OCI-M1 (cell line): Measurements from ENCODE around the gene WSB2.
A peak's percentile ranks its signal among the peaks of the same experiment; 100 is the strongest.

Experiments
- DNase-seq: peaks from one replicate; lab custom pipeline; 2025; lab: John Stamatoyannopoulos, UW

Gene WSB2

DNA sequence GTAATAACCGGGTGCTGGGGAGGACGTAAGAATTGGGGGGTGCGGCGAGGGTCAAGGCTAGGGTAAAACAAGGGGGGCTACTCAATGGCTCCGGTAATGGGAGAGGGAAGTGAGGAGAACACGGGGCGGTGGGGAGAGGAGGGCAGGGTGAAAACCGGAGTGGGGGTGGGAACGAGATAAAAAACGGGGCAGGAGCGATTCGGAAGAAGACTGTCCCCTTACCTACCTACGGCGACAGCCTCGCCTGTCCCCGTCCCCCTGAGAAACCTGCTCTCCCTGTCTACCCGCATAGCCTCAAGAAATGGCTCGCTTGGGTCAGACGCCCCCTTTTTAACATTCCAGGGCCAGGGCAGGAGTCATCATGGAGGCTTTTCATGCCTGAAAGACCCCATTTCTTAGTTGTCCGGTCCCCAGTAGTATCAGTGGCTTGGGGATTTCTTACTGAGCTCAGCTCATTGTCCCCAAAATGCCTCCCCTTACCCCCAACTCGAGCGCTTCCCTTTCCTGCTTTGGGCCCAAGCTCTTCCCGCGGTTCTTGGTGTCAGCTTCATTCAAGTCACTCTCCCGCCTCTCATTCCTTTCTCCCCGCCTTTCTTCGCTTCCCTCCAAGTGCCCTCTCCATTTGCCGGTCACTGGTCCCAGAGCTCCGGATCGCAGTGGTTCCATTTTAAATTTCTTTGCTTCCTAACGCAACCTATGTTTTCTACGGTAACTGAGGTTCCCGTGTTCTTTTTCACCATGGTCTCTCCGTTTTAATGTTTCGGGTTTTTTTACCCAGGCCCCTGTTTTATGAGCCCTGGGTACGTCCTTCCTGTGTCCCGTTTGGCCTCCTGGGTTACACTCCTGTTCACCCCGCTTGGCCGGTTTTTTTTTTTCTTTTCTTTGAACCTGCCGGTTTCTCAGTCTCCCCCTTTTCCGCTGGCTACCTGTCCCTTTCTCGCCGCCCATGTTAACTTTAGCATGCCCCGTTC lies 1.2 kb upstream of the WSB2 start:
- DNase-seq = peak; percentile 60

DNA sequence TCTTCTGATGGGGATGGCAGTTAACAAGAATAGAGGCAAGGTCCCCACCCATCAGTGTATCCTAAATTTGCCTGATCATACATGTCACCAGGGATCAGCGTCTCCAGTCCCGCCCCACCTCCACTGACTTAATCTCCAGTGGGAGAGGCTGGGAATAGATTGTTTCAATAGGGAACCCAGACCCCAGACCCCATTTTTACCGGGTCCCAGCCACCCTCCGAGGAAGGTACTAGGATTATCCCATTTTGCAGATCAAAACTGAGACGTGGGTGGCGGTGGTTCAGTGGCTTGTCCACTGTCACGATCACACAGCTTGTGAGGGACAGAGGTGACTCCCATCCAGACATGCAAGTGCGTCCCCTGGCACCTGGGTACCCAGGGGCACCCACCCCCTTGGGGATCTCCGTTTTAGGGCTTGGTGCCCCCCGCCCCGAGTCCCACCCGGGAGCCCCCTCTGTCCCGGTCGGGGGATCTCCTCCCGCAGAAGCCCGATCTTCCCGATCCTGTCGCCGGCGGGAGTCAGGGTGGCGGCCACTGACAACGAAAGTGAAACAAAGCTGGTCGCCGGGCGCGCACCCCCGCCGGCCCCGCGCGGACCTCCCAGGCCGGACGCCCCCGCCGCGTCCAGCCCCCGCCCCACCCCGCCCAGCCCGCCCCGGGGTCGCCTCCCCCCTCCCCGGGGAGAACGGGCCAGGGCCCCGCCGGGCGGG lies 523 bp downstream of the WSB2 start:
- DNase-seq = peak; percentile 63

DNA sequence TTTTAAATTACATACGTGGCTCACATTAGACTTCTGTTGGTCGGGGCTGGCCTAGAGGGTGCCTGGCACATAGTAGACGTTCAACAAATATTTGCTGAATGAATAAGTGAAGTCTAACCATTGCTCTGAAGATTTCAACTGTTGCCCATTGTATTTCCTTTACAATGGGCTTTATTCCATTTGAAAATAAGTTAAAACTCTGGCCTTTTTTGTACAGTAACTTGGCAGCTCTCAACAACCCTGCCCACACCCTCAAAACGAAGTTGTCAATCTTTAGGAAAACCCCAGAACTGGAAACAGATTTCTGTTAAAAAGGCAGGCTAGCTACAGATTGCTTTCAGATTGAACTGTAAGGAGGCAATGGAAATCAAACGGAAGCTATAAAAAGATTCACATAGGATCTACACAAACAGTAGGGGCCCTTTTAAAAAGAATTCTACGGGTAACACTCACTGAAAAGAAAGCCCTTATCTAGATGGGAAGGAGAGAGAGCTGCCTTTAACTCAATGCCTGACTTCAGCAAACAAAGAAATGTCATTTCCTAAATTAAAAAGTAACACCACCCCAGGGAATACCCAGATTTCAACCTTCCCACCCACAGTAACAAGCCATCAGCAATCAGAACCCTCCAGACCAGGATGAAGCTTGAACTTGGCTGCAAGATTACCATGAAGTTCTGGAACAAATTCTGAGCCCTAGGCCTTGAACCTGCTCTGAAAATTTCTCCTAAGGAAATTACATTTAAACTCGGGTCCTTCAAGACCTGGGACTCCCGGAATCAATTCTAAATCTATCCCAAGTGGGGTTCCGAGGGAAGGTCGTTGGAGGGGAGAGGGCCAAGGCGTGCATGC lies 1.4 kb downstream of the WSB2 start:
- DNase-seq = peak; percentile 45

DNA sequence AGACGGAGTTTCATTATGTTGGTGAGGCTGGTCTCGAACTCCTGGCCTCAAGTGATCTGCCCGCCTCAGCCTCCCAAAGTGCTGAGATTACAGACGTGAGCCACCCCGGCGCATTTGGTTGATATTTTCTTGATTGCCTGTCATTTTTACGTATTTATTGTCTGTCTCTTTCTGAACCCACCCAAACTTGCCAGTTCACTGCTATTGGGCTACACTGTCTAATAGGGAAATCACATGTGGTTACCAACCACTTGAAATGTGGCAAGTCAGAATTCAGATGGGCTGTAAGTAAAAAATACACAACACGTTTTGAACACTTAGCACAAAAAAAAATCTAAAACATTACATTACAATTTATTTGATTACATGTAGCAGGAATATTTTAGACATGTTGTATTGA lies 2.1 kb downstream of the WSB2 start:
- no peak for DNase-seq

DNA sequence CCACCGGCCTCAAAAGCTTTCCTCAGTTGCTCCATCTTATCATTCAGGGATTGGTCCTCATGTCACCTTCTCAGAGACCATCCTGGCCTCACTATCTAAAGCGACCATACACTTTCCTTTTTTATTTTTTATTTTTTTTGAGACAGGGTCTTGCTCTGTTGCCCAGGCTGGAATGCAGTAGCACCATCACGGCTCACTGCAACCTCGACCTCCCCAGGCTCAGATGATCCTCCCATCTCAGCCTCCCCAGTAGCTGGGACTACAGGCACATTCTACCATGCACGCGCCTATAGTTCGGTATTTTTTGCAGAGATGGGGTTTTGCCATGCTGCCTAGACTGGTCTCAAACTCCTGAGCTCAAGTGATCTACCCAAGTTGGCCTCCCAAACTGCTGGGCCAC lies 2.8 kb downstream of the WSB2 start:
- no peak for DNase-seq

DNA sequence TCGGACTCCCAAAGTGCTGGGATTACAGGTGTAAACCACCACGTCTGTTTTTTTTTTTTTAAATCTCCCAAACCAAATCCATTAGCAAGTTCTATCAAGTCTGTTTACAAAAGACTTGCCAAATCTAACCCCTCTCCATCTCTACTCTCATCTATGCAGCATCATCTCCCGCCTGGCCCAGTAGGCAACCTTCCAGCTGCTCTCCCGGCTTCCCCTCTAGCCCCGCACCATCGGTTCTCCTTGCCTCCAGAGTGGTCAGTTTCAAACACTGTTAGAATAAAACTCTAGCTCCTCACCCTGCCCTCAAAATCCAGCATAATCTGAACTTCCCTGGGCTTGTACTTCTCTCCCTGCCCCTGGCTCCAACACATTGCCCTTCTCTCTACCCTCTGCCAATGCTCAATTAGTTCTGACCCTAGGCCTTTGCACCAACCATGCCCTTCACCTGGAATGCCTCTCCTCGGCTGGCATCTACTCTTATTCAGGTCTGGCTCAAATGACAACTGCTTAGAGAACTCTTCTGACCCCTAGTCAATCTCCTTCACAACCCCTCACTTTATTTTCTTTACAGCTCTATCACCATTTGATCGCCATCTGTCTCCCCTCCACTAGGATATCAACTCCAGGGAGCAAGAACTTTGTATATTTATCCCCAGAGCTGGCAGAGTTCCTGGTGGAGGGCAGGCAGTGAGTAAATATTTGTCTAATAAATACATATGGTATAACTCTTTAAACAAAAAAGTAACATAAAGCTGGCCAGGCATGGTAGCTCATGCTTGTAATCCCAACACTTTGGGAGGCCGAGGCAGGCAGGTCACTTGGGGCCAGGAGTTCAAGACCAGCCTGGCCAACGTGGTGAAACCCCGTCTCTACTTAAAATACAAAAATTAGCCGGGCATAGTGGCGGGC lies 4.9 kb downstream of the WSB2 start:
- no peak for DNase-seq

DNA sequence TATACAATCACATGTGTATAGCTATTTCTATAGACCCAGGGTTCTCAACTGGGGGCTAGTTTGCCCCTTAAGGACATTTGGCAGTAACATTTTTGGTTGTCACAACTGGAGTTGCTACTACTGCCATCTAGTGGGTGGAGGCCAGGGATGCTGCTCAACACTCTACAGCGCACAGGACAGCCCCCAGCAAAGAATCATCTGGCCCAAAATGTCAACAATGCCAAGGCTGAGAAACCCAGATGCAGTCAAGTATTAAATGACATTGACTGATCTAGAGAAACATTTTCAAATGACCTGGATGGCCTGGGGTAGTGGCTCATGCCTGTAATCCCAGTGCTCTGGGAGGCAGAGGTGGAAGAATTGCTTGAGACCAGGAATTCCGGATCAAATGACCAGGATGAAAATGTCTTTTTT lies 5.8 kb downstream of the WSB2 start:
- peak; percentile 89 for DNase-seq

DNA sequence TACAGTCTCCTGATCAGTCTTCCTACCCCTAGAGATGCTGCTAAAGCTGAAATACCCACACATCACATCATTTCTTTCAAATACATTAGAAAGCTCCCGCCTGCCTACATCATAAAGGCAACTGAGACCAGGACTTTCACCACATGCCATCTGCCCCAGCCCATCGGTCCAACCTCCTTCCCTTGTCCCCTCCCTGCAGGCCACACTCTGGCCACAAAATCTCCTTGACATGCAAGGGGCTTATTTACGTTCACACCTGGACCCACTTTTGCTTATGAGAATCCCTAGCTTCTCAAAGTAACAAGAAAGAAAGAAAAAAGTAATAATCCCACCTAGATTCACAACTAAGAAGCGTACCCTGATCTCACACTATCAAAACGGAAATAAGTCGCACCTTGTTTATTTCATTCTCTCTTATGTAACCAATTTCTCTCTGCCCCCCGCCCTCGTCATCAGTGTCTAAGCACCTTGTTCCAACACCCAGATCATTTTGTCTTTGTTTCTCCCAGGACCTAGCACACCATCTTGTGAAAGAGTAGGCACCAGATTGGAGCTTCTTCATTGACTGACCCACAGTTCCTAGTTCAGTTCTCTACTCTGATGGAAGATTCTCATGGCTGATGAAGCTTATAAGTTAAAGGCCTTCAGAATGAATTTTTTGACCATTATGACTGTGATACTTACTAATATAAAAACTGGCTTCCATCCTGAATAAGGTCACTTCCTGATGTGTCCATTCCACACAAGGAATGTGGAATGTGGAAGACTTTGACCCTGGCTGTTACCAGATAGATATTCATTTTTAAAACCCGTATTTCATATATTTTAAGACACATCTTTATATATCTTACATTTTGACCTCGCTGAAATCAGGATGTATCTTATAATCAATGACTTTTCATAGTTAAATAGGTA lies 7.7 kb downstream of the WSB2 start:
- DNase-seq = no peak

DNA sequence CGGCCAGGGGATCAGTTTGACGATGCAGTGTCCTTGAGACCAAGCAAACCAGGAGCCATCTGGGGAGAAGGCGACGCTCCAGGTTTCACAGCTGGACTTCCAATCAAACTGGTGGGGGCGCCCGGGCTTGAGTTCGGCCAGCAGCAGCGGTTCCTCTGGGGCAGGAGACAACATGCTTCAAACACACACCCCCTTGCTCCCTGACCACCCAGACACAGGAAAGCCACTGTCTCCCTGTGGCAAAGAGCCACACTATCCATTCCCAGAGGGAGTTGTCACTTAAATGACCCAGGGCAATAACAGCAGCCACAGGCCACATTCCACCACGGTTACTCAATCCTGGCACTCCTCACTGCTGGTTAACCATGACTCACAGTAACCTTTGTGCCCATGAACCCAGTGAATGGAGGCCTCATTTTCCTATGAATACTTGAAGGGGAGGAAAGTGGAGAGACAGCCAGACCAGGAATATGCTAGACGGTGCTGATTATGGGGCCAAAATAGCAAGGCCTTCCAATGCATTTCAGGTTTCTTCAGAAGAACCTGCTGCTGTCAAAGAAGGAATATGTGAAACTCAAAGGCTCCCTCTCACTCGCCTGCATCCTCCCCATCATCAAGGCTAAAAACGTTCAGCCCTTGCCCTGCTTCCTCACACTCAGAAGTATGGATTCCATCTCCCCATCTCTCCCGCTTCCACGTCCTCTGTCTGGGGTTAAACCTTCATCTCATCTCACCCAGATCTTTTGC lies 8.5 kb downstream of the WSB2 start:
- DNase-seq = no peak

DNA sequence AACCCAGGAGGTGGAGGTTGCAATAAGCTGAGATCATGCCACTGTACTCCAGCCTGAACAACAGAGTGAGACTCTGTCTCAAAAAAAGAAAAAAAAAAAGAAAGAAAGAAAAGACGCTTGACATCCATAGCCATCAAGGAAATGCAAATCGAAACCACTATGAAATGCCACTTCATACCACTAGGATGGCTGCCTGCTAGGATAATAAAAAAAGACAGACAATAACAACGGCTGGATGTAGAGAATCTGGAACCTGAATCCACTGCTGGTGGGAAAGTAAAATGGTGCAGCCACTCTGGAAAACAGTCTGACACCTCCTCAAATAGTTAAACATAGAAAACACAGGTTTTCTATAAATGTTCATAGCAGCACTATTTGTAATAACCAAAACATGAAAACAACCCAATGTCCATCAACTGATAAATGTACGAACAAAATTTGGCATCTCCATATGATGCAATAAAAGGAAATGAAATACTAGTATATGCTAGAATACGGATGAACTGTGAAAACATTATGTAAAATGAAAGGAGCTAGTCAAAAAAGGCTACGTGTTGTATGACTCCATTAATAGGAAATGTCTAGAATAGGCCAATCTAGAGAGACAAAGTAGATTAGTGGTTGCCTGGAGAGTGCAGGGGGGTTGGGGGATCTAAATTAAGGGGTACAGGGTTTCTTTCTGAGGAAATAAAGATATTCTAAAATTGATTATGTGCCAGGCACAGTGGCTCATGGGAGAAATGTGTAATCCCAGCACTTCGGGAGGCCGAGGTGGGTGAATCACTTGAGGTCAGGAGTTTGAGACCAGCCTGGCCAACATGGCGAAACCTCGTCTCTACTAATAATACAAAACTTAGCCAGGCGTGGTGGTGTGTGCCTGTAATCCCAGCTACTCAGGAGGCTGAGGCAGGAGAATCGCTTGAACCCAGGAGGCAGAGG lies 9.7 kb downstream of the WSB2 start:
- no peak for DNase-seq

DNA sequence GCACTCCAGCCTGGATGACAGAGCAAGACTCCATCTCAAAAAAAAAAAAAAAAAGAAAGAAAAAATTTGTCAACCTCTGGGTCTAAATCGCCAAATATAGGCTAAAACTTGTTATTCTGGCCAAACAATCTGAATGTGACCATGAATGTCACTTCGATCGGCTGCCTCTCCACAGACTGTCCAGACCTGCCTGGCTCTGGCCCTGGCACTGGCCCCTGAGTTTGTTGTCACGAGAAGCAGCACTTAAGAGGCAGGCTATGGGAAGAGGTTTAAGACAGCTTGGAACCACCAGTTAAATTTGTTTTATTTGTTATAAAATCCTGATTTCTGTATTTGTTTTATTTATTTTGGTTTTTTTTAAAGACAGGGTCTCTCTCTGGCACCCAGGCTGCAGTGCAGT lies 14.5 kb downstream of the WSB2 start:
- DNase-seq = no peak

DNA sequence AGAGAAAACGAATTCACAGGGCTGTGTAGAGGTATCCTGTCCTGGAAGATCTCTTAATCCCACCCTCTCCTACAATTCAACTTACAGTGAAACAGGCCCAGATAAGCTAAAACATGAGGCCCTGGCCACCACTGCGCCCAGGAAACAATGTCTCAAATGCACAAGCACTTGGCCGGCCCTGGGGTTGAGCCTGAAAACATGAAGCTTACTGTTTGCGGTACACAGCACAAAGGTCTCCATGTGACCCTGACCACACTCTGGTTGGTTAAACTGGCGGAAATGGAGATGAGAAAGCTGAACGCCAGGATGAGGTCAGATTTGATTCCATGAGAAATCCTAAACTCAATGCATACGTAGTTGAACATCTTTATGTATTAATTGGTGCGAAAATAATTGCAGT lies 16.4 kb downstream of the WSB2 start:
- no peak for DNase-seq

DNA sequence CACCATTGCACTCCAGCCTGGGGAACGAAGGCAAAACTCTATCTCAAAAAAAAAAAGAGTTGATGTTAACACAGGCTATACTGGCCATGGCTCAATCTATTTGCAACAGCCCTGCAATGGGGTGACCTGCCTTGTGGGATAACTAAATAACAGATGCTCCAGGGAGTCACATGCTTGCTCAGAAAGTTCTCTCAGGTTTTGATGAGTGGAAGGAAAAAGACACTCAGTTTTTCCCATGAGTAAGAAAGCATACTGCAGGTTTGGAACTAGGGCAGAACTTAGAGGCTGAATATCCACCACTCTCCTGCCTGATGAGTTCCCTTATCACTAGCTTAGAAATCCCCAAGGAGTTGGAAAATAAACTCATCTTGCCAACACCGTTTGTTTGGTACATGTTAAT lies 16.9 kb downstream of the WSB2 start:
- no peak for DNase-seq

DNA sequence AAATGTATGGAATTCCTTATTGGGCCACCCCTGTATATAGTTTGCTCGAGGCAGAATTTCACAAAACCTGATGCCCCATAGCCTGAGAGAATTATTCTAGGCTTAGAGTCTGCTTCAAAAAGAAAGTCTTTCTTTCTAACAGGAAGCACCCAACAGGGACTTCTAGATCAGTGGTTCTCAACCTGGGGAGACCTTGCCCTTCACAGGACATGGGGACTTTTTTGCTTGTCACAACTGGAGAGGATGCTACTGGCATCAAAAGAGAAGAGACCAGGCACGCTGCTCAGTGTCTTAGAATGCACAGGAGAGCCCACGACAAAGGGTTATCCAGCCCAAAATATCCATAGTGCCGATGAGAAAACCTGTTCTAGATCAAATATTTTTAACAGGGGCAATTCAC lies 18.9 kb downstream of the WSB2 start:
- DNase-seq = no peak

DNA sequence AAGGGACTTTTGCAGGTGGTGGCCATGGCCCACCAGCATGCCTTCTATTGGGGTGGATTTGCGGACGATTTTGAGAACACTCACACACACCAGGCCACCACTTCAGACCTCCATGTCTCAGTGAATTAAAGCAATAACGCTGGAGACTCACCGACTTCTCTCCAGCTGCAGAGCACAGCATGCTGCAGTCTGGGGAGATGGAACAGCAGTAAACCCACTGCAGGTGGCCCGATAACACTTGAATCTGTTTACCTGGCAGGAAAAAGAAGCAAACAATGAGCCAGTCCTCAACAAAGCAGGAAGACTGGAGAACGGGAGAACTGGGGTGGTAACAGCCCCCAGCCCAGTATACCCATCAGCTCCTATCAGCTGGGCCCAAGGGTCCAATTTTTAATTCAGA lies 22.8 kb downstream of the WSB2 start:
- no peak for DNase-seq

DNA sequence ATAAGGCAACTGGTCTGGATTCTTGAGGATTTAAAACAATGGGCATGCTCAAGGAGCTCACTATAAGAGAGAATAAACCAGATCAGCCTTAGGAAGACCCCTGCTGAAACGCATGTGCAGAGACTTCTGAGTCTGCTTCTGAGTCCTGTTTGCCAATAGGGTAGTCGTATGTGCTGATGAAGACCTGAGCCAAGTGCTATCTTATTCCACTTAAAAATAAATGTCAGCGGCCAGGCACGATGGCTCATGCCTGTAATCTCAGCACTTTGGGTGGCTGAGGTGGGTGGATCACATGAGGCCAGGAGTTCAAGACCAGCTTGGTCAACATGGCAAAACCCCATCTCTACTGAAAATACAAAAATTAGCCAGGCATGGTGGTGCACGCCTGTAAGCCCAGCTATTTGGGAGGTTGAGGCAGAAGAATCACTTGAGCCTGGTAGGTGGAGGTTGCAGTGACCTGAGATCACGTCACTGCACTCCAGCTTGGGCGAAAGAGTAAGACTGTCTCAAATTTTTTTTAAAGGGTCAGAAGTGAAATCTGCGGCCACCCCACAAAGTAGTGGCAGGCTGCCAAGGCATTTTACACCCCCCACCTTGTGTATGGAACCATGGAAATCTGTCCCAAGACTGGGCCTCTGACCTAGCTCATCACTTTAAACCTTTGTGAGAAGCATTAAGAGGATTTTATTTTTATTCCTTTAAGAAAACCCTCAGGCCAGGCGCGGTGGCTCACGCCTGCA lies 24.1 kb downstream of the WSB2 start:
- DNase-seq = no peak

DNA sequence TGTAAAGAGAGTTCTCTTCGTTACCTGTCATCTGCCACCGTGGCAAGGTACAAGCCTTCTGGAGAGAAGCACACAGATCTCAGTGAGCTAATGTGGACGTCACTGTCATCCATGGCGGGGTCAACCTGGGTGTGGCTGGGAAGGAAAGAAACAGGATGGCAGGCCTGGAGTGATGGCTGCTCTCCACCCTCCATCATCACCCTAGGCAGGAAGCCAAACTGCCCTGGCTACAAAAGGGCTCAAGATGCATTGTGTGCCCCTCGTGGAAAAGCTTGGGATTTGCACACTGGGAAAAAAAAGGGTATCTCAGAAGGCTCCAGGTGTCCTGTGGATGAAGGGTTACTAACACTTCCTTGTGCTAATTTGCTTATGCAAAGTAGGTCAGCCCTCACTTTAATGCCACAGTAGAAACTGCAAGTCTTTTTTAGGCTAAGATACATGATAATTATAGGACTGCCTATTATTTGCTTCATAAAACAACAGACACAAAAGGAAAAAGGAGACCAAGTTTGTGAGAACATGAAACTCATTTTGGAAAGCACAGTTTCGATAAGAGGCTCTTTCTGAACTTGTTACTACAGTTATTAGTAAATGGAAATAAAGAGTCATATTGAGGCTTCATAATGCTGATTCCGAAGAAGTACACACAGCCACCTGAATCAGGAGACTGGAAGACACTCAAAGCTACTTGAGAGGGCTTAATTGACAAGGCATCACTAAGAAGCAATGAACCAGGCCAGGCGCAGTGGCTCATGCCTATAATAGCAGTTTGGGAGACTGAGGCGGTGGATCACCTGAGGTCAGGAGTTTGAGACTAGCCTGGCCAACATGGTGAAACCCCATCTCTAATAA lies 25.6 kb downstream of the WSB2 start:
- no peak for DNase-seq
